GM06990 (cell line): ENCODE measurements around the gene YTHDF1.

ENCODE experiments used
- DNase-seq: peaks from one replicate; pipeline ENCODE4 v3.0.0-alpha.2; 2011; ENCODE audit not compliant: insufficient read length; ENCODE audit errors: extremely low read depth
- H3K27me3 ChIP-seq: replicated peaks from 2 replicates; pipeline ENCODE4 v1.6.0; 2011; ENCODE audit warnings: low read length; ENCODE audit not compliant: control insufficient read depth, insufficient read depth
- H3K36me3 ChIP-seq: 2 replicates; pipeline ENCODE4 v1.5.1; 2011; ENCODE audit warnings: low read length; ENCODE audit not compliant: control insufficient read depth, insufficient read depth
- H3K4me3 ChIP-seq: replicated peaks from 2 replicates; pipeline ENCODE4 v1.5.1; 2011; ENCODE audit warnings: low read depth, mild to moderate bottlenecking, control low read depth, low read length
- TF ChIP-seq, protein P1 (sequence below): IDR thresholded peaks from 2 replicates; pipeline ENCODE4 v1.5.1; 2011; ENCODE audit warnings: low read length, control low read depth, mild to moderate bottlenecking, inconsistent platforms; ENCODE audit not compliant: insufficient read depth, poor library complexity, severe bottlenecking

Gene YTHDF1

DNA sequence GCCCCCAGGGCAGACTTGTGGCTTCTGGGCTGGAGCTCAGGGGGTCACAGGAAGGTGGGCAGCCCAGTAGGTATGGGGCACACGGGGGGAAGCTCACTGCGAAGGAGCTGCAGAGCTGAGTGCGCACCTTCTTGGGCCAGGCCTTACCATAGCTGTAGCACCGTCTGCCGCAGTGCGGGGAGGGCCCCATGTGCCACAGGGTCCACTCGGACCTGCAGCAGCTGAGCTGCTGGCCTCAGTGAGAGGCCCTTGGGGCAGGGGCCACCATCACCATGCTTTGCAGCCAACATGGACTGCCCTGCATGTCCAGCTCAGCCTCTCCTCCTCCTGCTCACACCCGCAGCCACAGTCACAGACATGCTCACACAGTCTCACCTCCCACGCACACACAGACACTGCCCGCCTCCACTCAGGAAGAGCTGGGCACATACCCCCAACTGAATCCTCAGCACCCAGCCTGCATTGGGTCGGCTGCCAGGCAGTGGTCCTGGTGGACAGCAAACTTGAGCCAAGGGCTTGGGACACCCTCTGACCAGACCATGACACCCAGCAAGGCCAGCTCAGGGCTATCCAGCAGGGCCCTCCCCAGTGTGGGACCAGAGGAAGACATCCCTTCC is 35.3 kb downstream of the YTHDF1 start:
- H3K4me3 ChIP-seq, result no peak overlapping the region
- H3K36me3 ChIP-seq, result no peaks in the 10 kb centered on the region
- TF ChIP-seq, protein P1, sequence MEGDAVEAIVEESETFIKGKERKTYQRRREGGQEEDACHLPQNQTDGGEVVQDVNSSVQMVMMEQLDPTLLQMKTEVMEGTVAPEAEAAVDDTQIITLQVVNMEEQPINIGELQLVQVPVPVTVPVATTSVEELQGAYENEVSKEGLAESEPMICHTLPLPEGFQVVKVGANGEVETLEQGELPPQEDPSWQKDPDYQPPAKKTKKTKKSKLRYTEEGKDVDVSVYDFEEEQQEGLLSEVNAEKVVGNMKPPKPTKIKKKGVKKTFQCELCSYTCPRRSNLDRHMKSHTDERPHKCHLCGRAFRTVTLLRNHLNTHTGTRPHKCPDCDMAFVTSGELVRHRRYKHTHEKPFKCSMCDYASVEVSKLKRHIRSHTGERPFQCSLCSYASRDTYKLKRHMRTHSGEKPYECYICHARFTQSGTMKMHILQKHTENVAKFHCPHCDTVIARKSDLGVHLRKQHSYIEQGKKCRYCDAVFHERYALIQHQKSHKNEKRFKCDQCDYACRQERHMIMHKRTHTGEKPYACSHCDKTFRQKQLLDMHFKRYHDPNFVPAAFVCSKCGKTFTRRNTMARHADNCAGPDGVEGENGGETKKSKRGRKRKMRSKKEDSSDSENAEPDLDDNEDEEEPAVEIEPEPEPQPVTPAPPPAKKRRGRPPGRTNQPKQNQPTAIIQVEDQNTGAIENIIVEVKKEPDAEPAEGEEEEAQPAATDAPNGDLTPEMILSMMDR, result no peak
- H3K27me3 ChIP-seq, result no peaks in the 10 kb centered on the region; the same call in 1 of the 2 replicates
- DNase-seq, result no peak

DNA sequence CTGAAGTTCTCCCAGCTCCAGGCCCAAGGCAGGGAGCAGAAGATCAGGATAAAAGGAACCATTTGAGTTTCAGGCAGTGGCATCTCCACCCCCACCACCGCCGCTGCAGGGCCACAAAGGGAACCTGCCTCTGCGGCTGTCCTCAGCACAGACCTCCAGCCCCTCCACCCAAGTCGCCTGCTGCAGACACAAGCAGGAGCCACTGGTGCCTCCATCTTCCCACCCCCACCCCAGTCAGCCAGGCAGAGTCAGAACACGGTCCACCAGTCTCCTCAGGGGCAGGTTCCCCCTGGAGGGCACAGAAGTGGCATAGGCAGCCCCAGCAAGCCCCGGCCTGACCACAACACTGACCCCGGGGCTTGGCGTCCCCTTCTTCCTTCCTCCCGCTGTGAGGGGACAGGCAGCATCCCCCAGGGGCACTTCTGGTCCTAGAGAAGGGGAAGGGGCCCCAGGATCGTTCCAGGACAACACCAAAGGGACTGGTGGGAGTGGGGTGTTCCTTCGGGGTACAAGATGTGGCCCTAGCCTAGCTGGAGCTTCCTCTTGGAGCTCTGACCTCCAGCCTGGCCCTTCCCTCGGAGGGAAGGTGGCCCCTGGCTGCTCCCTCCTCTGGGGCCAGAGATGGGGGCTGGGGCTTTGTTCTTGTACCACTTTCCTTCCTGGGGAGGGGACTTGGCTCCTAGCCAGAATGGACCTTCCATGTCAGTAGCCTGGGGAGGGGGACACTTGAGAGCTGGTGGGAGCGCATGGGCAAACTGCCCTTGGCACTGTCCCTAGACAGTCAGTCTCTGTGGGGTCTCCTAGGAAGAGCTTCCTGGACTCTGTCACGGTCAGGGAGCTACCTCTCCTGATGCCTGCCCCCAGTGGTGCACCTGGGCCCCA is 36.0 kb downstream of the YTHDF1 start:
- no peak for DNase-seq
- Histone ChIP-seq H3K27me3 (peaks cover 2% of the 10 kb centered on the region; the same call in 1 of the 2 replicates), H3K4me3 (no peak overlapping the region), H3K36me3 (no peaks in the 10 kb centered on the region)
- TF ChIP-seq, protein P1, result no peak

DNA sequence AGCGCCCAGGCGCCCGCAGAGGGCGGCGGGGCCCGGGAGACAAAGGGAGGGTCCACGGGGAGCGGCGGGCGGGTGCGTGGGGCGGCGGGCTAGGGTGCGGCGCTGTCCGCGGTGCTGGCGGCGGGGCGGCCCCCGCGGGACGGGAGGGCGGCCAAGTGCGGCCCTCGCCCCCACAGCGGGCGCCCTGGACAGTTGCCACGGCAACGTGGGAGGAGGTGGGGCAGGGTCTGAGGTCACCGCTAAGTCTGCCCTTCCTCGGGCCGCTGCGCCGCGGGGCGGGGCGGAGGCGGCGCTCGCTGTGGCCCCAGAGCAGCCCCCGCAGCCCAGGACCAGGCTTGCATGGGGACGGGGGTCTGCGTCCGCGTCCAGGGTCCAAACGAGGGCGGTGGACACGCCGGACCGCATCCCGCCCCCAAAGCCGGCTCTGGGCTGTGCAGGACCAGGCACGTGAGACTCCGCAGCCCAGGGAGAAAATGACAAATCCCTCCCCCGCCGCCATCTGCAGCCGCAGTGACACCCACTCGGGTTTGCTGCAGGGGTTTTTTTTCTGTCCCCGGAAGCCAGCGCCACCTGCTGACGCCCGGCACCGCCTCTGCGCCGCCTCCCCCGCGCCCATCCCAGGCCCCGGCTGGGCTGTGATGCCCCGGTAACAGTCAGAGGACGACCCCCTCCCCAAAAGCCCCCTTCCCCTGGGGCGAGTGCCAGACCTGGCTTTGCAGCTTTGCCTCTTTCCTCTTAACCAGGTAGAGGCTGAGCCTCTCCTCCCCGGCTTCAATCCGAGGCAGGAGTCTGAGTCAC is 36.8 kb downstream of the YTHDF1 start:
- Histone ChIP-seq H3K4me3 (peak overlapping the region; percentile 49), H3K36me3 (no peaks in the 10 kb centered on the region), H3K27me3 (peaks cover 2% of the 10 kb centered on the region; the same call in 1 of the 2 replicates)
- TF ChIP-seq, protein P1, result peak; percentile 77
- peak; percentile 72 for DNase-seq

DNA sequence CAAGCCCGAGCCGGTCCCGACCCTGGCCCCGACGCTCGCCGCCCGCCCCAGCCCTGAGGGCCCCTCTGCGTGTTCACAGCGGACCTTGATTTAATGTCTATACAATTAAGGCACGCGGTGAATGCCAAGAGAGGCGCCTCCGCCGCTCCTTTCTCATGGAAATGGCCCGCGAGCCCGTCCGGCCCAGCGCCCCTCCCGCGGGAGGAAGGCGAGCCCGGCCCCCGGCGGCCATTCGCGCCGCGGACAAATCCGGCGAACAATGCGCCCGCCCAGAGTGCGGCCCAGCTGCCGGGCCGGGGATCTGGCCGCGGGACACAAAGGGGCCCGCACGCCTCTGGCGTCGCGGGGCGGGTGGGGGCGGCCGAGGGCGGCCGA is 37.5 kb downstream of the YTHDF1 start:
- peaks cover 2% of the 10 kb centered on the region; the same call in 1 of the 2 replicates for H3K27me3 ChIP-seq
- TF ChIP-seq, protein P1, result no peak
- H3K36me3 ChIP-seq, result no peaks in the 10 kb centered on the region
- no peak overlapping the region for H3K4me3 ChIP-seq
- no peak for DNase-seq

DNA sequence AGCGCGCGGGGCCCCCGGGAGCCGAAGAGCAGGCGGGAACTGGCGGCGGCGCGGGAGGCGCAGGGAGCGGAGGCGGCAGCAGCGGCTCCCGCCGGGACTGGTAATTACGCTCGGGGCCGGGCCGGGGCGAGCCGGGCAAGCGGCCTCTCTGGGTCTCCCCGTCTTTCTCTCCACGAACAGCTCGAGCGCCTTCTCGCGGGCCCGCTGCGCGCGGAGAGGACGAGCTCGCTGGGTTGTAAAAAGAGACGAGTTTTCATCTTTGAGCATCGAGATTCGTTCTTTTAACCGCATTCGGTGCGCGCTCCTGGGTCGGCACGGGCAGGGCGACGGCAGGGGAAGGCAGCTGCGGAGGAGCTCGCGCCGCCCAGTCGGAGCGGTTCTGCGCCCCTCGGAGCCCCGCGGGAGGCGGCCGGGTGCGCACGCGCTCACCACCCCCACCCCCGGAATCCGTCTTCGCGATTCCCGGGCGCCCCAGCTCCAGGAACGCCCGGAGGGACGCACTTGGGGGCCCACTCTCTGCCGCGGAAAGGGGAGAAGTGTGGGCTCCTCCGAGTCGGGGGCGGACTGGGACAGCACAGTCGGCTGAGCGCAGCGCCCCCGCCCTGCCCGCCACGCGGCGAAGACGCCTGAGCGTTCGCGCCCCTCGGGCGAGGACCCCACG is 38.0 kb downstream of the YTHDF1 start:
- Histone ChIP-seq H3K4me3 (no peak overlapping the region), H3K36me3 (no peaks in the 10 kb centered on the region), H3K27me3 (peaks cover 2% of the 10 kb centered on the region; the same call in 1 of the 2 replicates)
- TF ChIP-seq, protein P1, result no peak
- DNase-seq, result no peak
